H1 (cell line): ENCODE measurements around the gene KRTAP3-1. TPM values are rescaled to one million over a fixed set of nuclear protein-coding genes. Genes with fewer than 3 reads are reported as not detected.

ENCODE experiments used
- CTCF ChIA-PET: fragments of 300-600 bp; sonication (Branson Sonifier 250); formaldehyde crosslinking; loops from one replicate; lab custom pipeline; 2021; ENCODE audit not compliant: partially characterized antibody; lab: Charles Lee
- POLR2A ChIA-PET: fragments of 300-600 bp; sonication (Branson Sonifier 250); formaldehyde crosslinking; loops from one replicate; lab custom pipeline; 2021; ENCODE audit warnings: inconsistent platforms; ENCODE audit not compliant: partially characterized antibody; lab: Charles Lee
- DNase-seq, 2 experiments: peaks; one replicate each; pipeline versions ENCODE4 v3.0.0 to v3.0.0-alpha.2; 2010 to 2022; ENCODE audit warnings: low spot score in 2 of 2, low read depth in 1 of 2, mixed read lengths in 1 of 2
- FAIRE-seq: peaks from 2 replicates; lab custom pipeline; 2011; peaks lifted over from hg19 to GRCh38; lab: Jason Lieb, UNC
- H2AFZ ChIP-seq: 2 replicates; pipeline ENCODE4 v1.8.1; 2012; ENCODE audit warnings: low read length, inconsistent platforms
- H2AK5ac ChIP-seq: 2 replicates; pipeline ENCODE4 v1.6.1; 2013; ENCODE audit warnings: low read depth, low read length
- H2BK120ac ChIP-seq: replicated peaks from 2 replicates; pipeline ENCODE3; 2013; ENCODE audit warnings: low read depth, low read length, inconsistent platforms
- H2BK12ac ChIP-seq: 2 replicates; pipeline ENCODE4 v1.6.1; 2013; ENCODE audit warnings: low read depth, low read length
- H2BK15ac ChIP-seq: 2 replicates; pipeline ENCODE4 v1.6.1; 2013; ENCODE audit warnings: low read length
- H2BK20ac ChIP-seq: 2 replicates; pipeline ENCODE4 v1.6.1; 2013; ENCODE audit warnings: low read length
- H2BK5ac ChIP-seq: 2 replicates; pipeline ENCODE4 v1.6.1; 2013; ENCODE audit warnings: low read depth, low read length
- H3K14ac ChIP-seq: 2 replicates; pipeline ENCODE4 v1.6.1; 2013; ENCODE audit warnings: inconsistent platforms; ENCODE audit not compliant: insufficient read length
- H3K18ac ChIP-seq: 2 replicates; pipeline ENCODE4 v1.6.1; 2013; ENCODE audit warnings: low read length; ENCODE audit errors: extremely low read depth
- H3K23ac ChIP-seq: 2 replicates; pipeline ENCODE4 v1.6.1; 2013; ENCODE audit warnings: inconsistent platforms; ENCODE audit not compliant: insufficient read length
- H3K23me2 ChIP-seq: 2 replicates; pipeline ENCODE4 v1.6.1; 2013; ENCODE audit warnings: low read depth, low read length
- H3K27ac ChIP-seq: 2 replicates; pipeline ENCODE4 v1.6.1; 2011; ENCODE audit warnings: low read depth, low read length, inconsistent platforms
- H3K27me3 ChIP-seq, 4 experiments: replicated peaks in 1 of 4; 1 replicate in 1 of 4; 2 replicates in 3 of 4; pipeline versions ENCODE4 v1.6.1 to v1.8.1; 2011 to 2013; ENCODE audit warnings: low read length in 3 of 4, mild to moderate bottlenecking in 3 of 4, inconsistent platforms in 2 of 4, mixed read lengths in 2 of 4, moderate library complexity in 1 of 4; ENCODE audit not compliant: control insufficient read depth in 3 of 4, insufficient read depth in 3 of 4; ENCODE audit errors: extremely low read depth in 1 of 4
- H3K36me3 ChIP-seq, 4 experiments: 2 replicates each; pipeline versions ENCODE4 v1.6.1 to v1.8.1; 2011 to 2013; ENCODE audit warnings: mild to moderate bottlenecking in 4 of 4, low read length in 3 of 4, moderate library complexity in 2 of 4, control low read depth in 1 of 4, inconsistent platforms in 1 of 4; ENCODE audit not compliant: insufficient read depth in 4 of 4, control insufficient read depth in 2 of 4
- H3K4ac ChIP-seq: replicated peaks from 2 replicates; pipeline ENCODE3; 2013; ENCODE audit warnings: low read length, low read depth, mixed read lengths, inconsistent platforms; ENCODE audit not compliant: insufficient read length
- H3K4me1 ChIP-seq, 4 experiments: replicated peaks in 1 of 4; 1 replicate in 1 of 4; 2 replicates in 3 of 4; pipeline versions ENCODE4 v1.6.1 to v1.8.1; 2011 to 2013; ENCODE audit warnings: low read length in 3 of 4, inconsistent platforms in 2 of 4, mixed read lengths in 1 of 4; ENCODE audit not compliant: insufficient read depth in 4 of 4, control insufficient read depth in 3 of 4
- H3K4me2 ChIP-seq, 2 experiments: 2 replicates each; pipeline versions ENCODE4 v1.6.1 to v1.8.1; 2011 to 2013; ENCODE audit warnings: low read depth in 2 of 2, low read length in 2 of 2, control low read depth in 1 of 2, inconsistent platforms in 1 of 2, mild to moderate bottlenecking in 1 of 2; ENCODE audit not compliant: insufficient read depth in 1 of 2
- H3K4me3 ChIP-seq, 4 experiments: fragments of 200-600, 300-600 bp in 1 of 4; sonication (generic), shearing (Covaris generic), sonication (Bioruptor Twin) in 1 of 4; 2 replicates each; pipeline versions ENCODE4 v1.5.1 to v1.8.1; 2011 to 2016; ENCODE audit warnings: low read length in 4 of 4, low read depth in 3 of 4, control low read depth in 2 of 4, inconsistent platforms in 2 of 4, mild to moderate bottlenecking in 2 of 4, mixed read lengths in 1 of 4, moderate library complexity in 1 of 4; ENCODE audit not compliant: insufficient read depth in 2 of 4; ENCODE audit errors: extremely low read depth in 1 of 4
- H3K56ac ChIP-seq: replicated peaks from 2 replicates; pipeline ENCODE3; 2013; ENCODE audit warnings: low read depth, mild to moderate bottlenecking, mixed read lengths, low read length, inconsistent platforms; ENCODE audit not compliant: insufficient read length
- H3K79me1 ChIP-seq: 2 replicates; pipeline ENCODE4 v1.6.1; 2013; ENCODE audit warnings: low read depth, low read length, control low read depth
- H3K79me2 ChIP-seq, 2 experiments: 2 replicates each; pipeline versions ENCODE4 v1.6.1 to v1.8.1; 2012 to 2013; ENCODE audit warnings: low read length in 2 of 2, mild to moderate bottlenecking in 2 of 2, inconsistent platforms in 1 of 2; ENCODE audit not compliant: insufficient read depth in 2 of 2, control insufficient read depth in 1 of 2
- H3K9ac ChIP-seq, 4 experiments: replicated peaks in 1 of 4; 1 replicate in 1 of 4; 2 replicates in 3 of 4; pipeline versions ENCODE4 v1.6.1 to v1.8.1; 2011 to 2013; ENCODE audit warnings: low read depth in 3 of 4, low read length in 3 of 4, control low read depth in 2 of 4, mild to moderate bottlenecking in 2 of 4, moderate library complexity in 2 of 4, inconsistent platforms in 1 of 4; ENCODE audit errors: extremely low read depth in 1 of 4
- H3K9me3 ChIP-seq, 2 experiments: 2 replicates each; pipeline versions ENCODE4 v1.6.1 to v1.8.1; 2012 to 2013; ENCODE audit warnings: mild to moderate bottlenecking in 2 of 2, moderate library complexity in 2 of 2, control low read depth in 1 of 2, inconsistent platforms in 1 of 2, low read depth in 1 of 2, low read length in 1 of 2, mixed read lengths in 1 of 2; ENCODE audit not compliant: insufficient read depth in 2 of 2
- H4K20me1 ChIP-seq, 2 experiments: replicated peaks in 1 of 2; 2 replicates each; pipeline versions ENCODE3 to v1.8.1; 2011 to 2013; ENCODE audit warnings: inconsistent platforms in 2 of 2, low read length in 2 of 2, mild to moderate bottlenecking in 1 of 2; ENCODE audit not compliant: insufficient read depth in 2 of 2, control insufficient read depth in 1 of 2
- H4K5ac ChIP-seq: 2 replicates; pipeline ENCODE4 v1.6.1; 2013; ENCODE audit warnings: low read length, low read depth, mixed read lengths, inconsistent platforms; ENCODE audit not compliant: insufficient read length
- H4K8ac ChIP-seq: 2 replicates; pipeline ENCODE4 v1.8.0; 2013; ENCODE audit warnings: mild to moderate bottlenecking, moderate library complexity, low read length, inconsistent platforms; ENCODE audit not compliant: insufficient read depth; ENCODE audit errors: extremely low read depth
- H4K91ac ChIP-seq: replicated peaks from 2 replicates; pipeline ENCODE3; 2013; ENCODE audit warnings: low read length, mixed read lengths, inconsistent platforms; ENCODE audit not compliant: insufficient read length
- BCL11A ChIP-seq, 2 experiments: IDR thresholded peaks; one replicate each; pipeline ENCODE4 v1.6.1; 2011; ENCODE audit warnings: low read depth in 2 of 2, low read length in 2 of 2, mild to moderate bottlenecking in 2 of 2
- BRCA1 ChIP-seq: IDR thresholded peaks from 2 replicates; pipeline ENCODE4 v1.6.1; 2012; ENCODE audit warnings: low read depth, low read length, improper control_type of control experiment
- CBX8 ChIP-seq: fragments of 300-800, 300-1000 bp; sonication (generic); IDR thresholded peaks from 2 replicates; pipeline ENCODE4 v1.7.1; 2016; ENCODE audit warnings: low read depth, low read length, borderline replicate concordance
- CEBPB ChIP-seq: IDR thresholded peaks from 2 replicates; pipeline ENCODE4 v1.6.1; 2012; ENCODE audit warnings: low read depth, low read length
- GABPA ChIP-seq: IDR thresholded peaks from 2 replicates; pipeline ENCODE4 v1.6.1; 2011; ENCODE audit warnings: mild to moderate bottlenecking, low read length, moderate library complexity, borderline replicate concordance; ENCODE audit not compliant: insufficient read depth
- RBBP5 ChIP-seq: IDR thresholded peaks from 2 replicates; pipeline ENCODE4 v1.7.1; 2012; ENCODE audit warnings: low read depth, mild to moderate bottlenecking, inconsistent platforms, low read length, moderate library complexity, borderline replicate concordance
- RFX5 ChIP-seq: IDR thresholded peaks from 2 replicates; pipeline ENCODE4 v1.6.1; 2011; ENCODE audit warnings: low read depth, low read length, improper control_type of control experiment, borderline replicate concordance
- SIN3A ChIP-seq, 2 experiments: IDR thresholded peaks in 1 of 2; conservative IDR thresholded peaks in 1 of 2; 2 replicates each; pipeline ENCODE4 v1.6.1; 2011 to 2012; ENCODE audit warnings: low read length in 2 of 2, improper control_type of control experiment in 1 of 2, low read depth in 1 of 2, mild to moderate bottlenecking in 1 of 2
- SIX5 ChIP-seq: IDR thresholded peaks from 2 replicates; pipeline ENCODE4 v1.6.1; 2011; ENCODE audit warnings: mild to moderate bottlenecking, low read depth, low read length
- SP1 ChIP-seq: IDR thresholded peaks from 2 replicates; pipeline ENCODE4 v1.6.1; 2011; ENCODE audit warnings: low read depth, low read length
- SP2 ChIP-seq: IDR thresholded peaks from 2 replicates; pipeline ENCODE4 v1.6.1; 2012; ENCODE audit warnings: mild to moderate bottlenecking, low read length, inconsistent platforms
- TAF1 ChIP-seq: IDR thresholded peaks from 2 replicates; pipeline ENCODE4 v1.6.1; 2011; ENCODE audit warnings: mild to moderate bottlenecking, low read depth, low read length
- TCF12 ChIP-seq: IDR thresholded peaks from 2 replicates; pipeline ENCODE4 v1.6.1; 2011; ENCODE audit warnings: low read depth, mild to moderate bottlenecking, low read length
- TEAD4 ChIP-seq: IDR thresholded peaks from 2 replicates; pipeline ENCODE4 v1.6.1; 2012; ENCODE audit warnings: low read depth, low read length, inconsistent platforms, mixed read lengths
- YY1 ChIP-seq: IDR thresholded peaks from 2 replicates; pipeline ENCODE4 v1.6.1; 2011; ENCODE audit warnings: low read depth, mild to moderate bottlenecking, low read length
- ZNF274 ChIP-seq: IDR thresholded peaks from 2 replicates; pipeline ENCODE4 v1.7.0; 2012; ENCODE audit warnings: low read length, borderline replicate concordance; ENCODE audit errors: extremely low read depth
- WGBS, 2 experiments: shearing (Covaris generic) in 1 of 2; methylation state at CpG; one replicate each; pipeline versions ENCODE4 v1.1.6 to v1.1.7; 2013 to 2015; ENCODE audit warnings: low lambda C conversion rate in 2 of 2, mixed read lengths in 2 of 2, inconsistent platforms in 1 of 2, low coverage in 1 of 2, missing lambda C conversion rate in 1 of 2; ENCODE audit not compliant: insufficient replicate concordance in 2 of 2, insufficient coverage in 1 of 2, insufficient read length in 1 of 2; ENCODE audit errors: extremely low coverage in 1 of 2, missing lambda C conversion rate in 1 of 2; 5-methylcytosine and 5-hydroxymethylcytosine counted together
- polyA plus RNA-seq, 7 experiments: library from polyadenylated mRNA; depleted of rRNA in 3 of 7; stranded (reverse) in 5 of 7; unstranded in 2 of 7; fragments of >200 nt in 5 of 7; fragments of 200-250 nt in 2 of 7; gene quantifications; 1 replicate in 5 of 7; 2 replicates in 1 of 7; 4 replicates in 1 of 7; pipeline versions ENCODE4 v1.2.1 to v1.2.3, GENCODE V29; 2011 to 2013; ENCODE audit warnings: missing spikeins in 2 of 7, mixed read lengths in 2 of 7
- total RNA-seq: library from RNA; stranded (reverse); fragmentation: NEBNext Ultra II Directional; extraction: Animal tissue kit (Norgen Biotek cat#: 25700); gene quantifications from 2 replicates; pipeline ENCODE4 v1.2.1, GENCODE V29; 2021

The KRTAP3-1 gene
- total and polyA plus RNA-seq, 2 of the 8 experiments (the other 6 are each of a cell fraction or from before 2014, with no cell fraction given) = not detected

GRCh38 chr17:41009936-41010335, 1.0 kb upstream of the KRTAP3-1 start:
- no peak overlapping the region for H2BK15ac ChIP-seq
- H3K27me3 ChIP-seq = no peaks in the 10 kb centered on the region
- H3K18ac ChIP-seq = no peak overlapping the region
- H3K56ac ChIP-seq = no peak overlapping the region
- 90% methylated on average over 1 of the region's 1 CpG; no CpG with 5 or more reads in 1 of the 2 experiments for WGBS, 2 experiments
- H2BK12ac ChIP-seq = no peak overlapping the region
- peaks cover 0 to 10% (median 6%) of the 10 kb centered on the region in 4 experiments; a peak in 6 of 7 replicates for H3K4me1 ChIP-seq
- no peaks in the 10 kb centered on the region for H3K36me3 ChIP-seq
- H3K9me3 ChIP-seq = no peaks in the 10 kb centered on the region
- no peak overlapping the region for H2AK5ac ChIP-seq
- no peak overlapping the region for H4K5ac ChIP-seq
- no peak overlapping the region for H3K23ac ChIP-seq
- no peak overlapping the region for H3K14ac ChIP-seq
- H2BK20ac ChIP-seq = no peak overlapping the region
- no peak overlapping the region for H2BK5ac ChIP-seq
- CTCF ChIA-PET = interaction anchor here (1.1 kb wide), 1 partner anchor 19 kb away, joined by 5 read pairs; no protein-coding TSS in a partner anchor
- no peak overlapping the region for H2BK120ac ChIP-seq
- no peak overlapping the region for H4K91ac ChIP-seq
- no peak overlapping the region for H3K4ac ChIP-seq
- no peak for DNase-seq
- no peaks in the 10 kb centered on the region for H4K20me1 ChIP-seq
- H2AFZ ChIP-seq = no peak overlapping the region
- no peak overlapping the region for H3K4me2 ChIP-seq
- no peak overlapping the region for H3K27ac ChIP-seq
- H3K4me3 ChIP-seq = no peak overlapping the region
- FAIRE-seq = no peak
- POLR2A ChIA-PET = no interaction called here
- no peak overlapping the region for H3K9ac ChIP-seq
- TF ChIP-seq ZNF274 (no peak), TEAD4 (no peak), RBBP5 (no peak), SP2 (no peak), SP1 (no peak), BRCA1 (no peak), GABPA (no peak), BCL11A (IDR thresholded peaks at IDR 0.05; ENCODE audit: low read depth in 2 of 2, low read length in 2 of 2) (no peak), CEBPB (no peak), TCF12 (no peak), SIN3A (conservative IDR thresholded peaks at IDR 0.05 in 1 of 2, IDR thresholded peaks at IDR 0.05 in 1 of 2; ENCODE audit: low read depth in 1 of 2, low read length in 2 of 2) (no peak), CBX8 (no peak), TAF1 (no peak), RFX5 (no peak), YY1 (no peak), SIX5 (no peak)
- no peak overlapping the region for H4K8ac ChIP-seq
- no peaks in the 10 kb centered on the region for H3K79me1 ChIP-seq
- no peaks in the 10 kb centered on the region for H3K79me2 ChIP-seq
- no peaks in the 10 kb centered on the region for H3K23me2 ChIP-seq
